GM12873 (cell line): ENCODE measurements around the gene FGF18.

Experiments
- TF ChIP-seq, protein P1 (sequence below): IDR thresholded peaks from 2 replicates; pipeline ENCODE4 v1.5.1; 2012; ENCODE audit warnings: low read depth, mild to moderate bottlenecking, moderate library complexity, low read length, control low read depth; ENCODE audit not compliant: insufficient read depth; ENCODE audit errors: missing control alignments

Gene FGF18

DNA sequence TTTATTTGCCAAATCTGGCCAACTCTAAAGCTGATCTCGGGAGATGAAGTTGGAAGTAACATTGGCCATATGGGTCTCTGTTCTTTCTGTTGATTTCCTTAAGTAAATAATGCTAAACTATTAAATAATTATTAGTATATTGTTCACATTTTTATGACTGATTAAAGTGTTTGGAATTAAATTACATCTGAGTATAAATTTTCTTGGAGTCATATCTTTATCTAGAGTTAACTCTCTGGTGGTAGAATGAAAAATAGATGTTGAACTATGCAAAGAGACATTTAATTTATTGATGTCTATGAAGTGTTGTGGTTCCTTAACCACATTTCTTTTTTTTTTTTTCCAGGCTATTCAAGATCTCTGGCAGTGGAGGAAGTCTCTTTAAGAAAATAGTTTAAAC, 9.3 kb upstream of the FGF18 start:
- TF ChIP-seq, protein P1, sequence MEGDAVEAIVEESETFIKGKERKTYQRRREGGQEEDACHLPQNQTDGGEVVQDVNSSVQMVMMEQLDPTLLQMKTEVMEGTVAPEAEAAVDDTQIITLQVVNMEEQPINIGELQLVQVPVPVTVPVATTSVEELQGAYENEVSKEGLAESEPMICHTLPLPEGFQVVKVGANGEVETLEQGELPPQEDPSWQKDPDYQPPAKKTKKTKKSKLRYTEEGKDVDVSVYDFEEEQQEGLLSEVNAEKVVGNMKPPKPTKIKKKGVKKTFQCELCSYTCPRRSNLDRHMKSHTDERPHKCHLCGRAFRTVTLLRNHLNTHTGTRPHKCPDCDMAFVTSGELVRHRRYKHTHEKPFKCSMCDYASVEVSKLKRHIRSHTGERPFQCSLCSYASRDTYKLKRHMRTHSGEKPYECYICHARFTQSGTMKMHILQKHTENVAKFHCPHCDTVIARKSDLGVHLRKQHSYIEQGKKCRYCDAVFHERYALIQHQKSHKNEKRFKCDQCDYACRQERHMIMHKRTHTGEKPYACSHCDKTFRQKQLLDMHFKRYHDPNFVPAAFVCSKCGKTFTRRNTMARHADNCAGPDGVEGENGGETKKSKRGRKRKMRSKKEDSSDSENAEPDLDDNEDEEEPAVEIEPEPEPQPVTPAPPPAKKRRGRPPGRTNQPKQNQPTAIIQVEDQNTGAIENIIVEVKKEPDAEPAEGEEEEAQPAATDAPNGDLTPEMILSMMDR = no peak

DNA sequence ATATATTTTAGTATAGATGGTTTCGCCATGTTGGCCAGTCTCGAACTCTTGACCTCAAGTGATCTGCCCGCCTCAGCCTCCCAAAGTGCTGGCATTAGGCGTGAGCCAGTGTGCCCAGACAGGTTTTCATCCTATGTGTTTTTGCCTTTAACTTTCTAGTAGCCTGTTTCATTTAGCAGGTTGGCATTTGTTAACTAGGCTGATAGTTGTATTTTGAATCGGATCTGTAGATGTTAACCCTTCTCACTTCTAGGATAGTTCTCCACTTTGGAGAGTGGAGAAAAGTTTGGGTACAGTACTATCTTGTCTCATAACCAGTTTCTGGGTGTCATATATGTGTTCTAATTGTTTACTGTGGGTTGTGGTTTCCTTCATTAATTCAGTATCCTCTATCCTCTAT, 7.3 kb upstream of the FGF18 start:
- TF ChIP-seq, protein P1 = no peak

GRCh38 chr5:171413153-171413910, 6.1 kb upstream of the FGF18 start:
- TF ChIP-seq, protein P1 = no peak

DNA sequence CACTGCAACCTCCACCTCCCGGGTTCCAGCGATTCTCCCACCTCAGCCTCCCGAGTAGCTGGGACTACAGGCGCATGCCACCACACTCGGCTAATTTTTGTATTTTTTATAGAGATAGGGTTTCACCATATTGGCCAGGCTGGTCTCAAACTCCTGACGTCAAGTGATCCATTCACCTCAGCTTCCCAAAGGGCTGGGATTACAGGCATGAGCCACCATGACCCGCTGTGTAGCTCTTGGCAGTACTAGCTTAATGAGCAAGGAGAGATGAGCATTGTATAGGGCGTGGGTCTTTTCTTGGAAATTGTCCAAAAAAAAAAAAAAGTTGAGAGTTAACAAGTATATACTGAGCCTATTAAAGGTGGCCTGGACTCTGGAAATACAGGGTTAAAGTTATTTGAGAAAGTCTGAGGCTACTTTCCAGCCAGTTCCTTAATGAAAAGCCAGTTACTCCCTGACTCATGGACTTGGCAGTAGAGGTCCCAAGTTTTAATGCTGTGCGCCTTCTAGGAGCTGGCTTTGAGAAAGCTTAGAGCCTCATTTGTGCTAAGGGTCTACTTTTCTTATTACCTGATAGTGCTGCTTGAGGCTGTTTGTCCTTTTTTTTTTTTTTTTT, 4.2 kb upstream of the FGF18 start:
- TF ChIP-seq, protein P1 = no peak

DNA sequence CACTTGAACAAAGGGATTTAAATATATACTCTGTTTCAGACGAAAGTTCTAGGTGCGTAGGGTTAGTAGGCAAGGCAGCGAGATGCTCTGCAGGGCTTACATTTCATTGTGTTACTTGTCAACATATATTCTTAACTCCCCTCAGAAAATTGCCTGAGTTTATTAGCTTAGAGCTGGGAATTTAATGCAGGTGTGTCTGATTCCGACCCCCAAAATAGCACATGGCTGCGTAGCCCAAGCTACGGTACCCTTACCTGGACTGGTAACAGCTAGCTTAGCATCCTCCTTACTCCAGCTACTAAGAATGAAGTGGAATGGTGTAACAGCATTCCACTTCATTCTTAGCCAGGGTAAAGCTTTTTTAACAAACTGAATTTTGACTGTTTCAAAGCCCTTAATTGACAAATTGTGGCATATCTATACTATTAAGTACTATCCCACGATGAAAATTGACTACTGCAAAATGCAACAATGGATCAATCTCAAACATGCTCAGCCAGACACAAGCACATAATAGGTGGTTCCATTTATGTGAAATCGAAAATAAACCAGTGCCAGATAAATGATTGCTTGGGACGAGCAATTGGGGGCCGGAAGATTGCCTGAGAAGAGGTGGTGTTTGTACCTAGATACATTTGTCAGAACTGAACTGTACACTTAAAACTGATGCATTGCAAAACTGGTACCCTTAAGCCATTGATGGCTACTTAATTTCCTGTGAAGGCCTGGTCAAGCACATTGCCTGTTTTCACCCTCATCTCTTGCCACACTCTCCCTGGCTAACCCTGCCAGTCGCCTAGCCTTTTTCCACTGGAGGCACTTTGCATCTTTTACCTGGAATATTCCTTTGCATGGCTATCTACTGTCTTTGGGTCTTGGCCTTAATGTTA, 3.0 kb upstream of the FGF18 start:
- TF ChIP-seq, protein P1 = no peak

- TF ChIP-seq, protein P1 = peak; percentile 84
These were observed 998 bp upstream of the FGF18 start for GRCh38 chr5:171418316-171418981.
